HUES64 (cell line): ENCODE results near the gene ANKDD1B.

Source experiments
- H3K27ac ChIP-seq: 2 replicates; pipeline ENCODE4 v1.7.0; 2013; ENCODE audit warnings: low read depth, low read length, inconsistent platforms
- H3K27me3 ChIP-seq: 2 replicates; pipeline ENCODE4 v1.6.1; 2013; ENCODE audit warnings: mild to moderate bottlenecking, low read length; ENCODE audit not compliant: insufficient read depth
- H3K36me3 ChIP-seq: 2 replicates; pipeline ENCODE4 v1.6.1; 2013; ENCODE audit warnings: mild to moderate bottlenecking, low read length; ENCODE audit not compliant: insufficient read depth
- H3K4me1 ChIP-seq: 2 replicates; pipeline ENCODE4 v1.6.1; 2013; ENCODE audit warnings: mild to moderate bottlenecking, low read length, moderate library complexity; ENCODE audit not compliant: insufficient read depth
- H3K4me3 ChIP-seq: 2 replicates; pipeline ENCODE4 v1.5.1; 2013; ENCODE audit warnings: mild to moderate bottlenecking, low read length, moderate library complexity
- H3K9ac ChIP-seq: 2 replicates; pipeline ENCODE4 v1.6.1; 2013; ENCODE audit warnings: mild to moderate bottlenecking, low read depth, low read length
- H3K9me3 ChIP-seq: 2 replicates; pipeline ENCODE4 v1.6.1; 2013; ENCODE audit warnings: low read depth, low read length; ENCODE audit not compliant: insufficient read depth
- WGBS: fragments of 150-250, 120-280 bp; methylation state at CpG from one replicate; pipeline ENCODE4 v1.1.7; 2013; ENCODE audit warnings: missing lambda C conversion rate; 5-methylcytosine and 5-hydroxymethylcytosine counted together

The ANKDD1B gene

DNA sequence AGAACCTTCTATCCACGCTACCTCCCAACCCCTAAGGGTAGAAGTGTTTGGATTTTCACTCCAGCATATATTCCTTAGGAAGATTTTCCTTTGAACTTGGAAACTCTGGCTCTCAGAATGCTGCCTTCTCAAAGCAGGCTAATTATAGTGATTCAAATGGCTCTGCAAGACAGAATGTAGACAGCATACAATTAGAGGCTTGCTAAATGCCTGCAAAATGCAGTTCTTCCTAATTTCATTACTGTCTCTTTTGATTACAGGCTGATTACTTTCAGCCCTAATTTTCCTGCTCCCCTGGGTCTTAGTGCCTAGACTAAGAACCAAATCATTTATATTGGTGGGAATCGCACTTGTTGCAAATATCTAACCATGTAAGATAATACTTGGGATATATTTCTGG, 50.8 kb downstream of the ANKDD1B start:
- no peaks in the 10 kb centered on the region for H3K9me3 ChIP-seq
- no CpG with 5 or more reads among the region's 2 CpGs for WGBS
- no peak overlapping the region for H3K9ac ChIP-seq
- H3K4me1 ChIP-seq: 0 out of 2 replicates have a peak, but pooled peaks cover 1% of the 10 kb centered on the region
- no peak overlapping the region for H3K27ac ChIP-seq
- no peaks in the 10 kb centered on the region for H3K27me3 ChIP-seq
- H3K4me3 ChIP-seq: no peak overlapping the region
- H3K36me3 ChIP-seq: no peaks in the 10 kb centered on the region

DNA sequence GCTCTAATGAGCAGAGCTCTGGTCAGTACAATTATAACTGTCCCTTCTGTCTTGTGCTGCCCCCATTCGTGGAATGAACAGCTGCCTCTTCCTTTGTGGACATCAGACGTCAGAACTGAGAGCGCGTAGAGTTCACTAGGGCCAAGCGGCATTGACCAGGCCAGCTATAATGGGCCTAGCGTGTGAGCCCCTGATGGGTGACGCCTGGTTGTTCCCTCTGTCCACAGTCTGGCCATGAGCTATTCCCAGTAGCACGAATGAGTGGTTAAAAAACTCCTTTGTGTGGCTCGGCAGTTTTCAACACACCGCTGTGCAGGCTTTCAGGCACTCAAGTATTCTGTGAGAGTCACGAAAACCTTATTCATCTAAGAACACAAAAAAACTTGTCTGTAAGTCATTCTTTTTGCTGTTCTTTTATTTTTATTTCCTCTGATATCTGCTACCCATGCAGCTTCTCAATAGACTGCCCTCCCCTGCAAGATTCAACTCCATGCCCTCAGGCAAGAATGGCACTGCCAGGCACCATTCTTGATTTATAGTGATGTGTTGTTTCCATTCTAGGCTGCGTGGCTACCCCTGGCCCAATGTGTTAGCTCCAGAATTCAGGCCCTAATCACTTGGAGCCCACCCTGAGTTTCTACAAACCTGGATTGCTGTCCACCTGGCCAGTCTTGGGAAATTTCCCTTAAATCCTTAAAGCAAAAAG, 52.5 kb downstream of the ANKDD1B start:
- Histone ChIP-seq H3K27me3 (no peaks in the 10 kb centered on the region), H3K4me1 (0 out of 2 replicates have a peak, but pooled peaks cover 6% of the 10 kb centered on the region), H3K4me3 (no peak overlapping the region), H3K36me3 (no peaks in the 10 kb centered on the region), H3K9ac (no peak overlapping the region), H3K9me3 (no peaks in the 10 kb centered on the region), H3K27ac (no peak overlapping the region)
- 90% methylated on average over 12 of the region's 12 CpGs for WGBS

DNA sequence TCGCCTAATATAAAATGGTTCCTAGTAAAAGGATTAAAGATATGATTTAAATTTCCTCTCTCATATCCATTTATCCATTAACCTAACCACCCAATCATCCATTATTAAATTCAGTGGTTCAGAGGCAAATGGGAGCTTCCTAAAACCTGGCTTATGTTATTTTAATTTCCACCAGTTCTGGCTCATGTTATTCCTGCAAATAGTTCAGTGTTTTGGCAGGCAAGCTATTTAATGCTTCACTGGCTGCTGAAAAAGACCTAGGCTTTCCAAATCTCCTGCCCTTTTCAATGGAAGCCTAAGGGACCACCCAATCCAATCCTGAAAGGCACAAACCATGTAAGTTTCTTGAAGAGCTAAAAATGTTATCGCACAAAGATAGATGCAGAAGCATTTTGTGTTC, 53.7 kb downstream of the ANKDD1B start:
- WGBS: 100% methylated on average over 1 of the region's 2 CpGs
- Histone ChIP-seq H3K4me1 (peaks cover 17% of the 10 kb centered on the region; the same call in 1 of the 2 replicates), H3K9ac (no peak overlapping the region)

DNA sequence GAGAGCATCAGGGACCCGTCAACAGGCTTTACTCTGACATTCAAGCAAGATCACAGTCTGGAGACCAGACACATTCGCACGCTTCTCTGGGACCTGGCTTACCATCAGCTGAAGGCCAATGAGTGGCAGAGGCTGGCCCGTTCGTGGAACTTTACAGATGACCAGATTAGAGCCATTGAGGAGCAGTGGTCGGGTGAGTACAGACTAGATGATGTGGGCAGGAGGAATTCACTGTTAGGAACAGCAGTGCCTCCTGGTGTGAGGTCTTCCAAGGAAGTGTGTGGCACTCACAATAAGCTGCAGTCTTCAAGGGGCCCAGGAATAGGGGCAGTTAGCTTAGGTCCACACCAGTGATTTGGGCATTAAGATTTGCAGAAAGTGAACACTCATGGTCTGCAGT, 55.5 kb downstream of the ANKDD1B start:
- peaks cover 17% of the 10 kb centered on the region; the same call in 1 of the 2 replicates for H3K4me1 ChIP-seq
- H3K27me3 ChIP-seq: no peaks in the 10 kb centered on the region
- no peaks in the 10 kb centered on the region for H3K9me3 ChIP-seq
- 89% methylated on average over 6 of the region's 6 CpGs for whole genome bisulfite sequencing
- H3K4me3 ChIP-seq: no peak overlapping the region
- no peak overlapping the region for H3K9ac ChIP-seq
- H3K36me3 ChIP-seq: no peaks in the 10 kb centered on the region
- H3K27ac ChIP-seq: no peak overlapping the region

More for the DNA sequence above, 53.7 kb downstream of the ANKDD1B start:
- H3K9me3 ChIP-seq: no peaks in the 10 kb centered on the region
- no peaks in the 10 kb centered on the region for H3K27me3 ChIP-seq
- no peak overlapping the region for H3K4me3 ChIP-seq
- no peaks in the 10 kb centered on the region for H3K36me3 ChIP-seq
- H3K27ac ChIP-seq: no peak overlapping the region

DNA sequence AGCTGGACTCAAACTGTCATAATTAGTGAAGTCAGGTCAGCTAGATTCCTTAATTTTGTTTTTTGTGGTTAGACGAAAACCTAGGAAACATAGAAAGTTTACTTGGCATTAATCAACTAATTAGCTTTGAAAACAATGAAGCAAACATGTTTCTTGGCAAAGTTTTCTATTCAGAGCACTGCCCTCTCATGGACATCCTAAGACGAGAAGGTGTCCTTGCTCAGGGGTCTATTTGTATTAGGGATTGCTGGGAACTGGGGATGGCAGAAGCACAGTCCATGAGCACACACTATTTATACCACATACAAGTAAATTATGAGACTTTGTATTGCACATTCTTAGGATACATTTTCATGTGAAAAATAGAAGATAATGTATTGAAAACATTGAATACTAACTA, 56.3 kb downstream of the ANKDD1B start:
- H3K9me3 ChIP-seq: no peaks in the 10 kb centered on the region
- H3K27ac ChIP-seq: no peak overlapping the region
- WGBS: 68% methylated on average over 2 of the region's 2 CpGs
- H3K4me3 ChIP-seq: no peak overlapping the region
- peaks cover 17% of the 10 kb centered on the region; the same call in 1 of the 2 replicates for H3K4me1 ChIP-seq
- no peaks in the 10 kb centered on the region for H3K27me3 ChIP-seq
- no peaks in the 10 kb centered on the region for H3K36me3 ChIP-seq
- no peak overlapping the region for H3K9ac ChIP-seq

DNA sequence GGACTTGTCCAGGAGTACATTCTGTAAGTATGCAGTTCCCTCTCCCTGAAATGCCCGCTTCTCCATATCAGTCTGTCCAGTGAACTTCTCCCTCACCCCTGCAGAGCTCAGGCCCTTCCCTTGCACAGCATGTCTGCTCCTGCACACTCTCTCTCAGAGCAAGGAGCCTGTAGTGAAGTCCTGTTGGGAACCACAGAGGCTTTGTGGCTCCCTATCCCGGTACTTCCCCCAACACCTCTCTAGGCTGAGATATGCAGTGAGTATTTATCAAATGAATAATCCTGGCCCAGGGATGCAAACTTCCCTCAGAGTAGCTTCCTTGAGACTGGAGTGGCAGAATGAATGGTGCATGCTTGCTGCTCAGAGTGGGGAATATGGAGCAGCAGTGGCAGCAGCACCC, 57.2 kb downstream of the ANKDD1B start:
- WGBS: 96% methylated on average over 2 of the region's 2 CpGs
- Histone ChIP-seq H3K36me3 (peaks cover 5% of the 10 kb centered on the region; the same call in 1 of the 2 replicates), H3K9ac (no peak overlapping the region), H3K4me1 (peaks cover 17% of the 10 kb centered on the region; the same call in 1 of the 2 replicates), H3K9me3 (no peaks in the 10 kb centered on the region), H3K27ac (no peak overlapping the region), H3K4me3 (no peak overlapping the region), H3K27me3 (no peaks in the 10 kb centered on the region)

DNA sequence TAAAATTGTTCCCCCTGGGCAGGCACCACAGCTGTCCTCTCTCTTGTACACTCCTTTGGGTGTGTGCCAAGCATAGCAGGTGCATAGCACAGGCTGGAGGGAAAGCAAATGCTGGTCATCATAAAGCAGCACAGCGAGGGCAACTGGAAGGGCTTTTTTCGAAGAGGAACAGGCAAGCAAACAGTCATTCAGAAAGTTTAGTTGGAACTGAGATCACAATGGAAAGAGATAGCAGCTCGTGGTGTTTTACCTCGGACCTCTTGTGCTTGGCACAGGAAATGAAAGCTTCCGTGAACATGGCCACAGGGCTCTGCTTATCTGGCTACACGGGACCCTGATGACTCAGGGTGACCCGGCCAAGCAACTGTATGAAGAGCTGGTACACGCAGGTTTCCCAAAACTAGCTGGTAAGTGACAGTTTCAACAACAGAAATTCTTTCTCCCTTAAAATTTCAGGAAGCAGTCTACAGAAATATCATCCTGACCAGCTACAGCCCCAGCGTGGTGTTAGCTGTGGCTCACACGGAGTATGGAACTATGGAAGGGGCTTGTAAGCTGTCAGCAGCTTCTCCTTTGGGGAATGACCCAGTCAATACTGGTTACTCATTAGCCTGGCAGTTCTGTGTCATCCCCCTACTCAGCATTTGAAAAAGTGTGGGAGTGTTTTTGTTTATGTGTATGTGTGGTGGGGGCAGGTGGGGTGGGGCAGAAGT, 57.9 kb downstream of the ANKDD1B start:
- Histone ChIP-seq H3K9me3 (no peaks in the 10 kb centered on the region), H3K4me1 (peaks cover 17% of the 10 kb centered on the region; the same call in 1 of the 2 replicates), H3K27ac (peak overlapping the region; percentile 45; the same call in 1 of the 2 replicates), H3K4me3 (no peak overlapping the region), H3K27me3 (no peaks in the 10 kb centered on the region), H3K36me3 (peaks cover 8% of the 10 kb centered on the region), H3K9ac (no peak overlapping the region)
- 46% methylated on average over 10 of the region's 10 CpGs for WGBS

DNA sequence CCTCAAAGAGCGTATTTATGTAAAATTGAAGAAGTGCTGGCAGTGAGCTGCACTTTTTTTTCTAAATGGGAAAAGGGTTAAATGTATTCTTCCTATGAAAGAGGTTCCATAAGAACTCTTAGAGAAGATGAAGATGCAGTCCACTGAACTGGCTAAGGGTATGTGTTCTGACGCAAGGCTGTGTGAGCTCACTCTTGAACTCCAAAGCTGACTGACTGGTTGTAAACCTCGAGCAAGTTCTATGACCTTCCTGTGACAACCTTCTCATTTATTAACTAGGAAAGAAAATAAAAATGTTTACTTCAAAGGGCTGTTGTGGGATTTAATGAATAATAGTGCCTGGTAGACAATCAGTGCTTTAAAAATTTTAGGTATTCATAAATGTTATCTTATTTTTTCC, 59.3 kb downstream of the ANKDD1B start:
- Histone ChIP-seq H3K9ac (no peak overlapping the region), H3K4me1 (peaks cover 17% of the 10 kb centered on the region; the same call in 1 of the 2 replicates), H3K9me3 (no peaks in the 10 kb centered on the region), H3K27me3 (no peaks in the 10 kb centered on the region), H3K27ac (no peak overlapping the region), H3K36me3 (peaks cover 21% of the 10 kb centered on the region), H3K4me3 (no peak overlapping the region)
- WGBS: 90% methylated on average over 2 of the region's 3 CpGs

DNA sequence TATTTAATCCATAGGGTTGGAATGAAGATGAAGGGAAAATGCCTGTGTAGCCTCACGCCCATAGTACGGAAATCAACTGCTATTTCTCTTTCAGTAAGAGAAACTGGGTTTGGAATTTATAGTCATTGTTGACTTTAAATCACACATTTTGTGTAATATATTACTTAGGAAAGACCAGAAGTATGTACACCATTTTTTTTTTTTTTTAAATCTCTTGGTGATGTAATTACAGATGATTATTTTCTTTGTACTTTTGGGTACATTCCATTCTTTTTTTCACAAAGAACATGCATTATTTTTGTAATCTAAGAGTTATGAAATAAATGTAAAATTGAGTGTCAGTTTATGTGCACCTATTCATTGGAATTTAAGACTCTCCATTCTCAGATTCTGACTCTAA, 60.3 kb downstream of the ANKDD1B start:
- no peaks in the 10 kb centered on the region for H3K27me3 ChIP-seq
- no peaks in the 10 kb centered on the region for H3K9me3 ChIP-seq
- no peak overlapping the region for H3K4me3 ChIP-seq
- peaks cover 17% of the 10 kb centered on the region; the same call in 1 of the 2 replicates for H3K4me1 ChIP-seq
- H3K9ac ChIP-seq: no peak overlapping the region
- no peak overlapping the region for H3K27ac ChIP-seq
- H3K36me3 ChIP-seq: peaks cover 25% of the 10 kb centered on the region
- WGBS: 68% methylated on average over 2 of the region's 2 CpGs

DNA sequence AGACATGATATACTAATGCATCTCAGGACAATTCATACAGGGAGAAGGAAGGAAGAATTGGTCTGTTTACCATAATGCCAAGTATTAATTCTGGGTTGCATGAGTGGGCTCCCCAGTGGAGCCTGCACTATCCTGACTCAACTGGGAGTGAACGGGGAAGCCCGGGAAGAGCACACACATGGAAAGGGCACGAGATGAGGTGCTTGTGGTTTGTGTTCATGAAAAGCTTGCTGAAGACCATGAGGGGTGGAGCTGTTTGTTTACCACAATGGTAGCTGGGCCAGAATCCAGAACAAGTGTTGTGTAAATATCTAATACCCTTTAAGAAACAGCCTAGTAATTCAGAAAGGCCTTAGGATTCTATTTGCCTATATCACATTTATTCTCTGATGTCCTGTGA, 61.4 kb downstream of the ANKDD1B start:
- no peak overlapping the region for H3K27ac ChIP-seq
- peaks cover 28% of the 10 kb centered on the region for H3K36me3 ChIP-seq
- H3K4me1 ChIP-seq: peaks cover 11% of the 10 kb centered on the region; the same call in 1 of the 2 replicates
- H3K9ac ChIP-seq: no peak overlapping the region
- H3K27me3 ChIP-seq: no peaks in the 10 kb centered on the region
- no peaks in the 10 kb centered on the region for H3K9me3 ChIP-seq
- WGBS: 93% methylated on average over 3 of the region's 3 CpGs
- H3K4me3 ChIP-seq: no peak overlapping the region

DNA sequence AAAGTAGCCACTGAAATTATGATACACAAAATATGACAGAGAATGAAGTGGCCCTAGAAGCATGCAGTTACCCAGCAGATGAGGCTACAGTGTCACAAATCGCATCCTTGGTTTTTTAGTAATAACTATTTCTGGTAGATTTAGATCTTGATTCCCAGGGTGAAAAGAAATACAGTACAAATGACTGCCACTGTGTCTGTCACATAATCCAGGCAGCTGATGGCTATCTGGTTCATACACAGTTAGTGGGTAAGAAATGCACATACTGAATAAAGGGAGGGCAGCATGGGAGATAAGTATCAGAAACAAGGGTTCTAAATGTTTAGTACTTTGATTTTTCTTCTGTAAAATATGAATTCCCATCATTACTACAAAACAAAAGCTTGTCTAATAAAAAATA, 64.5 kb downstream of the ANKDD1B start:
- 95% methylated on average over 1 of the region's 1 CpG for WGBS
- Histone ChIP-seq H3K9ac (no peak overlapping the region), H3K4me3 (no peak overlapping the region)

More for the DNA sequence above, 64.5 kb downstream of the ANKDD1B start:
- Histone ChIP-seq H3K4me1 (no peaks in the 10 kb centered on the region), H3K27ac (no peak overlapping the region), H3K9me3 (no peaks in the 10 kb centered on the region), H3K27me3 (no peaks in the 10 kb centered on the region), H3K36me3 (peaks cover 28% of the 10 kb centered on the region)
